Measurements from ENCODE around the gene CAPN10. TPM values are rescaled to one million over a fixed set of nuclear protein-coding genes. Genes with fewer than 3 reads are reported as not detected.

Gene CAPN10
- total RNA-seq, 1 donor from 2014 or later = 47.8 TPM

DNA sequence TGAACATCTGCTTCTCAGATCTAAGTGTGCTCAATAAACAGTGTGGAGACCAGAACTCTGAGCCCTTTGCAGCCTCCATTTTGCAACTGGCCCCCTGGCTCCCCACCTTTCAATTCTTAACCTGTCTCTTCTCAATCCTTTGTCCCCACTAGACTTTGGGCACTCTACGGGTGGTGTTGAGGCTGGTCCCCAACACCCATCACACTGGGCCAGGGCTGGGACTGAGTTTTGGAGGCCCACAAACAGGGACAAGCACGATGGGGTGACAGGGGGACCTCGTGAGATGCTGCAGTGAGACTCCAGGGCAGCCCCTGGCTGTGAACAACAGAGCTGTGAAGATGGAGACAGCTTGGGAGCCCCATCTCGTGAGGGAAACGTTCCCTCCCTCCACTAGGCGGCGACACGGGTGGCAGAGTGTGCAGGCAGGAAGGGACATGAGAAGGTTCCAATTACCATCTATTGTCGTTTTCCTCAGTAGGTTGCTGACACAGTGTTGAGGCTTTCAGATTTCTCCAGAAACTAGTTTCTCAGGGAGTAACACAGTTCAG, 29.9 kb upstream of the CAPN10 start:
- Mint-ChIP-seq H3K27ac (ENCODE audit: unreplicated experiment) (no peak overlapping the region), H3K36me3 (ENCODE audit: low read depth, unreplicated experiment) (peaks cover 10% of the 10 kb centered on the region), H3K27me3 (ENCODE audit: unreplicated experiment) (peaks cover 22% of the 10 kb centered on the region), H3K4me3 (ENCODE audit: unreplicated experiment) (no peak overlapping the region), H3K4me1 (ENCODE audit: unreplicated experiment) (peaks cover 15% of the 10 kb centered on the region), H3K9me3 (ENCODE audit: unreplicated experiment) (peaks cover 3% of the 10 kb centered on the region)
- peak; percentile 73 for DNase-seq (ENCODE audit: low spot score)
- TF ChIP-seq, protein P1, sequence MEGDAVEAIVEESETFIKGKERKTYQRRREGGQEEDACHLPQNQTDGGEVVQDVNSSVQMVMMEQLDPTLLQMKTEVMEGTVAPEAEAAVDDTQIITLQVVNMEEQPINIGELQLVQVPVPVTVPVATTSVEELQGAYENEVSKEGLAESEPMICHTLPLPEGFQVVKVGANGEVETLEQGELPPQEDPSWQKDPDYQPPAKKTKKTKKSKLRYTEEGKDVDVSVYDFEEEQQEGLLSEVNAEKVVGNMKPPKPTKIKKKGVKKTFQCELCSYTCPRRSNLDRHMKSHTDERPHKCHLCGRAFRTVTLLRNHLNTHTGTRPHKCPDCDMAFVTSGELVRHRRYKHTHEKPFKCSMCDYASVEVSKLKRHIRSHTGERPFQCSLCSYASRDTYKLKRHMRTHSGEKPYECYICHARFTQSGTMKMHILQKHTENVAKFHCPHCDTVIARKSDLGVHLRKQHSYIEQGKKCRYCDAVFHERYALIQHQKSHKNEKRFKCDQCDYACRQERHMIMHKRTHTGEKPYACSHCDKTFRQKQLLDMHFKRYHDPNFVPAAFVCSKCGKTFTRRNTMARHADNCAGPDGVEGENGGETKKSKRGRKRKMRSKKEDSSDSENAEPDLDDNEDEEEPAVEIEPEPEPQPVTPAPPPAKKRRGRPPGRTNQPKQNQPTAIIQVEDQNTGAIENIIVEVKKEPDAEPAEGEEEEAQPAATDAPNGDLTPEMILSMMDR (IDR thresholded peaks at IDR 0.05; ENCODE audit: unreplicated experiment) = peak; percentile 62

DNA sequence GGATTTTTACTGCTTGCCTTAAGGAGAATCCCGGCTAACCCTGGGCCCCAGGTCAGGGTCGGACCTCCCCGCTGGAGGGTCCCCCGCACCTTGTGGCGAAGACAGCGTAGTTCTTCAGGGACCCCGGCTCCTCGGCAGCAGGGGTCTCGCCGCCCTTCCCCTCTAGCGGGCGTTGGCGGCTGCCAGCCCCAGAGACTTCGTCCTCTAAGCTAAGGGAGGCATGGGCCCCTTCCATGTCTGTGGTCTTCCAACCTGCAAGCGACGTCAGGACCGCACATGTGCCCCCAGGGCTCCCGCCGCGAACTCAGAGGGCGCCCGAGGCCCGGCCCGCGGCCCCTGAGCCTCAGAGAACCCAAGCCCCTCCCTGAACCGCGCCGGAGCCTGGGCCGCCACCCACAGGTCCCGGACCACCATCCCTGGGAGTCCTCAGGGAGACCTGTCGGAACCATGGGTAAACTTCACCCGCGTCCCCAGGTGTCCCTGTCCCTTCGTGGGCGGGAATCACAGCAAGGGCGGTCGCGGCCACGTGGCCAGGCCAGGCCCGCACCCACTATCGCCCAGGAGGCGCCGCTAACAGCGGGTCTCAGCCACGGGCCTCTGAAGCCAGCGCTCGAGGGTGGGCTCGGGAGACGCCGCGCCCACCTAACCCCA, 29.3 kb upstream of the CAPN10 start:
- Mint-ChIP-seq H3K27me3 (ENCODE audit: unreplicated experiment) (peaks cover 21% of the 10 kb centered on the region), H3K4me1 (ENCODE audit: unreplicated experiment) (peaks cover 17% of the 10 kb centered on the region), H3K36me3 (ENCODE audit: low read depth, unreplicated experiment) (peaks cover 9% of the 10 kb centered on the region), H3K9me3 (ENCODE audit: unreplicated experiment) (no peaks in the 10 kb centered on the region), H3K4me3 (ENCODE audit: unreplicated experiment) (no peak overlapping the region), H3K27ac (ENCODE audit: unreplicated experiment) (no peak overlapping the region)
- DNase-seq (ENCODE audit: low spot score) = peak; percentile 16
- TF ChIP-seq, protein P1 (IDR thresholded peaks at IDR 0.05; ENCODE audit: unreplicated experiment) = no peak

DNA sequence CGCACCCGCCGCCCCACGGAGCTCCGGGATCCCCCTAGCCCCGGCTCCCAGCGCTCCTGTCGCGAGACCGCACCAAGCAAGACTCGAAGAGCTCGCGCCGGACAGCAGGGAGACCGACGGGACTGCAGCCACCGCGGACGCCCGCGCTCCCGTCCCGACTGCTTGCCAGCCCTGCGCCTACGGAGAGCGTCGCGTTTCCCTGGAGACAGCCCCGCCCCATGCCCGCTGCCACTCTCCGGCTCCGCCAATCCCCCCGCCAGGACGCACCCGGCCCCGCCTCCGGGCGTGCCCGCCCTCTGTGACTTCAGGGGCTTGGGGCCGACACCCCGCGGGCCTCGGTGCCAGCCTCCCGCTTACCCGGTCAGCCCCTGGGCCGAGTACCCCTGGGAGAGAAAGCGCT, 28.7 kb upstream of the CAPN10 start, which contains the start of gene ANKMY1:
Gene ANKMY1, minus strand, starts transcription at position 181 of the 400 bp plus-strand sequence. CDS start 653 bp downstream, outside the sequence.
- DNase-seq (ENCODE audit: low spot score) = peak; percentile 82
- peaks cover 21% of the 10 kb centered on the region for H3K27me3 Mint-ChIP-seq (ENCODE audit: unreplicated experiment)
- H3K4me3 Mint-ChIP-seq (ENCODE audit: unreplicated experiment) = peak within 1 kb of the TSS; percentile 81
- H3K4me1 Mint-ChIP-seq (ENCODE audit: unreplicated experiment) = peaks cover 17% of the 10 kb centered on the region
- TF ChIP-seq, protein P1 (IDR thresholded peaks at IDR 0.05; ENCODE audit: unreplicated experiment) = no peak
- H3K9me3 Mint-ChIP-seq (ENCODE audit: unreplicated experiment) = no peaks in the 10 kb centered on the region
- no peak within 1 kb of the TSS for H3K27ac Mint-ChIP-seq (ENCODE audit: unreplicated experiment)
- peaks cover 9% of the 10 kb centered on the region for H3K36me3 Mint-ChIP-seq (ENCODE audit: low read depth, unreplicated experiment)

DNA sequence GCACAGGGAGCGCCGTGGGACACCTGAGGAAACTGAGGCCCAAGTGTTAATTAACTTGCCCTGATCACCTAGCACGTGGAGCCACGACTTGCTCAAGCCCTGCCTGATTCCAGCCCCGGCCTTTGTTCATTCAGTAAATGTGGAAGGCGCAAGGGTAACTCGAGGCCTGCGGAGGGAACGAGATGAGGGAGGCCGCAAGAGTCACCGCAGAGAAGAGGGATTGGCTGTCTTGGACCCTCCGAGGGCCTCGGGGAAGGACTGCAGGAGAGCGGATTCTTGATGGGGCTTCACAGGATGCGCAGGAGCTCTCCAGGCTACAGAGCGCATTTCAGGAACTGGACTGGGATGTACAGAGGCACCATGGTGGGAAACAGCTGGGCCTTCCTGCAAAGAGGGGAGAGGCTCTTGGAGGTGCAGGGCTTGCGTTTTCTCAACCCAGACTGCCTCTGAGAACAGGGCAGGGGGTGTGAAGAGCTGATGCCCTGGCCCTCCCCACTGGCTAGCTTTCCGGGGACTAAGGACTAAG, 28.2 kb upstream of the CAPN10 start:
- TF ChIP-seq, protein P1 (IDR thresholded peaks at IDR 0.05; ENCODE audit: unreplicated experiment) = no peak
- Mint-ChIP-seq H3K27ac (ENCODE audit: unreplicated experiment) (no peak overlapping the region), H3K36me3 (ENCODE audit: low read depth, unreplicated experiment) (peaks cover 9% of the 10 kb centered on the region), H3K4me1 (ENCODE audit: unreplicated experiment) (peaks cover 17% of the 10 kb centered on the region), H3K9me3 (ENCODE audit: unreplicated experiment) (no peaks in the 10 kb centered on the region), H3K27me3 (ENCODE audit: unreplicated experiment) (peaks cover 21% of the 10 kb centered on the region), H3K4me3 (ENCODE audit: unreplicated experiment) (peak overlapping the region; percentile 81)
- DNase-seq (ENCODE audit: low spot score) = peak; percentile 6

DNA sequence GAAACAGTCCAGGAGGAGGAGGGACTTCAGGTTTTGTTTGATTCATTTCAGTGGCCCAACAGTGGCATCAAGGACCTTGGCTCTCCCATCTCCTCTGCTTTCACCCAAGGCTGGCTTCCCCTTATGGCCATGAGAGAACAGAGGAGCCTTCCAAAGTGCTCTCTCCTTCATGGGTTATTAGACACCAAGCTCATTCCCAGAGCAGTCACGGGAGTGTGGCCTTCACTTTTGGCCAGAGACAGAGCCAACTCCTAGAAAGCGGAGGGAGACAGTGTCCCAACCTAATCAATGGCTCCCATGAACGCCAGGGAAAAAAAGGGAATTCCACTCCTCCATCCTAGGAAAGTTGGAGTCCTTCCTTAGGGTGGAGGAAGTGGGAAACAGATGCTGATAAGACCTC, 27.2 kb upstream of the CAPN10 start:
- H3K9me3 Mint-ChIP-seq (ENCODE audit: unreplicated experiment) = no peaks in the 10 kb centered on the region
- no peak for DNase-seq (ENCODE audit: low spot score)
- peaks cover 21% of the 10 kb centered on the region for H3K27me3 Mint-ChIP-seq (ENCODE audit: unreplicated experiment)
- peak overlapping the region; percentile 92 for H3K4me3 Mint-ChIP-seq (ENCODE audit: unreplicated experiment)
- H3K36me3 Mint-ChIP-seq (ENCODE audit: low read depth, unreplicated experiment) = peaks cover 9% of the 10 kb centered on the region
- peaks cover 17% of the 10 kb centered on the region for H3K4me1 Mint-ChIP-seq (ENCODE audit: unreplicated experiment)
- TF ChIP-seq, protein P1 (IDR thresholded peaks at IDR 0.05; ENCODE audit: unreplicated experiment) = no peak
- H3K27ac Mint-ChIP-seq (ENCODE audit: unreplicated experiment) = no peak overlapping the region
